ENCODE measurements around the gene MICAL2. TPM values are rescaled to one million over a fixed set of nuclear protein-coding genes. Genes with fewer than 3 reads are reported as not detected.
A peak's percentile ranks its signal among the peaks of the same experiment; 100 is the strongest.

MICAL2 gene
- total RNA-seq, 1 donor from 2014 or later = 34.8 TPM

GRCh38 chr11:12260731-12261521 is 150.5 kb downstream of the MICAL2 start:
- DNase-seq (no peak), ATAC-seq (ENCODE audit: poor library complexity) (peak; percentile 54)
- intact Hi-C loops (cut with DNase I) = no loop called here

- ATAC-seq (ENCODE audit: poor library complexity) = no peak
- DNase-seq = no peak
- intact Hi-C loops (cut with DNase I) = no loop called here
Measured at GRCh38 chr11:12261551-12261950, 151.2 kb downstream of the MICAL2 start.

- intact Hi-C loops (cut with DNase I) = no loop called here
- ATAC-seq (ENCODE audit: poor library complexity) (peak; percentile 78), DNase-seq (no peak)
Measured at GRCh38 chr11:12263141-12263693, 152.8 kb downstream of the MICAL2 start.

- intact Hi-C loops (cut with DNase I) = no loop called here
- DNase-seq = no peak
- no peak for ATAC-seq (ENCODE audit: poor library complexity)
Measured at GRCh38 chr11:12264361-12264760, 154.0 kb downstream of the MICAL2 start.

- DNase-seq (no peak), ATAC-seq (ENCODE audit: poor library complexity) (no peak)
- intact Hi-C loops (cut with DNase I) = no loop called here
Measured at GRCh38 chr11:12266132-12266531, 155.7 kb downstream of the MICAL2 start.

- DNase-seq (no peak), ATAC-seq (ENCODE audit: poor library complexity) (no peak)
- intact Hi-C loops (cut with DNase I) = no loop called here
Measured at GRCh38 chr11:12266943-12267342, 156.6 kb downstream of the MICAL2 start.

GRCh38 chr11:12267921-12268320 is 157.5 kb downstream of the MICAL2 start:
- intact Hi-C loops (cut with DNase I) = no loop called here
- ATAC-seq (ENCODE audit: poor library complexity) = no peak
- no peak for DNase-seq

GRCh38 chr11:12269104-12269441 is 158.7 kb downstream of the MICAL2 start:
- intact Hi-C loops (cut with DNase I) = no loop called here
- peak; percentile 71 for ATAC-seq (ENCODE audit: poor library complexity)

GRCh38 chr11:12269446-12270214 is 159.2 kb downstream of the MICAL2 start:
- peak; percentile 36 for DNase-seq
- ATAC-seq (ENCODE audit: poor library complexity) = peak; percentile 46
- intact Hi-C loops (cut with DNase I) = no loop called here

More at GRCh38 chr11:12269104-12269441, 158.7 kb downstream of the MICAL2 start:
- DNase-seq = no peak

GRCh38 chr11:12270215-12270797 is 159.9 kb downstream of the MICAL2 start:
- DNase-seq = peak; percentile 35
- intact Hi-C loops (cut with DNase I) = no loop called here
- ATAC-seq (ENCODE audit: poor library complexity) = no peak

- no peak for ATAC-seq (ENCODE audit: poor library complexity)
- intact Hi-C loops (cut with DNase I) = no loop called here
- DNase-seq = peak; percentile 23
Measured at GRCh38 chr11:12270817-12271216, 160.4 kb downstream of the MICAL2 start.

GRCh38 chr11:12271241-12271640 is 160.9 kb downstream of the MICAL2 start:
- DNase-seq = peak; percentile 16
- ATAC-seq (ENCODE audit: poor library complexity) = no peak
- intact Hi-C loops (cut with DNase I) = no loop called here

GRCh38 chr11:12271826-12272366 is 161.5 kb downstream of the MICAL2 start:
- DNase-seq = peak; percentile 11
- intact Hi-C loops (cut with DNase I) = no loop called here
- ATAC-seq (ENCODE audit: poor library complexity) = no peak

- no peak for ATAC-seq (ENCODE audit: poor library complexity)
- DNase-seq = peak; percentile 14
- intact Hi-C loops (cut with DNase I) = no loop called here
Measured at GRCh38 chr11:12272821-12273617, 162.6 kb downstream of the MICAL2 start.

- no peak for ATAC-seq (ENCODE audit: poor library complexity)
- intact Hi-C loops (cut with DNase I) = no loop called here
- peak; percentile 2 for DNase-seq
Measured at GRCh38 chr11:12273618-12273995, 163.2 kb downstream of the MICAL2 start.

- intact Hi-C loops (cut with DNase I) = no loop called here
- peak; percentile 2 for DNase-seq
- no peak for ATAC-seq (ENCODE audit: poor library complexity)
Measured at GRCh38 chr11:12274056-12274455, 163.7 kb downstream of the MICAL2 start.

GRCh38 chr11:12274558-12275197 is 164.3 kb downstream of the MICAL2 start:
- intact Hi-C loops (cut with DNase I) = no loop called here
- peak; percentile 11 for DNase-seq

GRCh38 chr11:12275818-12276217 is 165.4 kb downstream of the MICAL2 start:
- intact Hi-C loops (cut with DNase I) = no loop called here
- peak; percentile 20 for DNase-seq
- ATAC-seq (ENCODE audit: poor library complexity) = no peak

More at GRCh38 chr11:12274558-12275197, 164.3 kb downstream of the MICAL2 start:
- ATAC-seq (ENCODE audit: poor library complexity) = no peak
